COLO668 (cell line): Measurements from ENCODE around the gene RERG.

Source experiments
- DNase-seq: peaks from one replicate; lab custom pipeline; 2025; ENCODE audit not compliant: unreplicated experiment; lab: John Stamatoyannopoulos, UW

RERG gene

GRCh38 chr12:15192720-15193119, 28.5 kb downstream of the RERG start:
- DNase-seq: no peak

GRCh38 chr12:15188127-15188526, 33.1 kb downstream of the RERG start:
- DNase-seq: no peak

- peak; percentile 3 for DNase-seq
These were observed 34.6 kb downstream of the RERG start for GRCh38 chr12:15186597-15186996.

GRCh38 chr12:15184484-15184883, 36.7 kb downstream of the RERG start:
- no peak for DNase-seq

GRCh38 chr12:15183821-15184220, 37.4 kb downstream of the RERG start:
- no peak for DNase-seq

- DNase-seq: no peak
These were observed 40.1 kb downstream of the RERG start for GRCh38 chr12:15181017-15181683.

- DNase-seq: no peak
These were observed 40.9 kb downstream of the RERG start for GRCh38 chr12:15180325-15180724.

GRCh38 chr12:15179672-15180071, 41.5 kb downstream of the RERG start:
- no peak for DNase-seq

- DNase-seq: no peak
These were observed 48.1 kb downstream of the RERG start for GRCh38 chr12:15173142-15173541.

- DNase-seq: no peak
These were observed 49.0 kb downstream of the RERG start for GRCh38 chr12:15172060-15172822.

GRCh38 chr12:15171012-15171655, 50.1 kb downstream of the RERG start:
- no peak for DNase-seq

GRCh38 chr12:15168026-15168678, 53.1 kb downstream of the RERG start:
- no peak for DNase-seq

GRCh38 chr12:15165012-15165659, 56.1 kb downstream of the RERG start:
- DNase-seq: no peak

GRCh38 chr12:15163030-15163976, 57.9 kb downstream of the RERG start:
- DNase-seq: no peak

- no peak for DNase-seq
These were observed 63.1 kb downstream of the RERG start for GRCh38 chr12:15158083-15158482.

- DNase-seq: no peak
These were observed 63.9 kb downstream of the RERG start for GRCh38 chr12:15157269-15157671.

- DNase-seq: no peak
These were observed 65.9 kb downstream of the RERG start for GRCh38 chr12:15155271-15155670.

GRCh38 chr12:15154103-15154502, 67.1 kb downstream of the RERG start:
- no peak for DNase-seq

- no peak for DNase-seq
These were observed 68.3 kb downstream of the RERG start for GRCh38 chr12:15152868-15153267.

GRCh38 chr12:15152456-15152855, 68.8 kb downstream of the RERG start:
- no peak for DNase-seq
